Kidney (tissue), 14 donors: ENCODE data around the gene LMAN2L. TPM values are rescaled to one million over a fixed set of nuclear protein-coding genes. Genes with fewer than 3 reads are reported as not detected.

Experiments
- DNase-seq, 5 donors: peaks; one replicate each; pipeline ENCODE4 v3.0.0-alpha.2; 2013 to 2020
- FAIRE-seq: peaks from 2 replicates; lab custom pipeline; 2012; peaks lifted over from hg19 to GRCh38; lab: Jason Lieb, UNC
- H3K27ac ChIP-seq, 2 donors: one replicate each; pipeline ENCODE4 v1.7.0; 2013; ENCODE audit warnings: low read depth in 2 of 2, low read length in 2 of 2, inconsistent platforms in 1 of 2
- H3K27me3 ChIP-seq: one replicate; pipeline ENCODE4 v1.7.1; 2013; ENCODE audit warnings: low read length, inconsistent platforms; ENCODE audit not compliant: control insufficient read depth, insufficient read depth
- H3K36me3 ChIP-seq, 3 donors: one replicate each; pipeline versions ENCODE4 v1.7.0 to v1.7.1; 2013; ENCODE audit warnings: low read length in 3 of 3, control low read depth in 1 of 3, inconsistent platforms in 1 of 3; ENCODE audit not compliant: insufficient read depth in 3 of 3, control insufficient read depth in 2 of 3
- H3K4me1 ChIP-seq, 3 donors: one replicate each; pipeline versions ENCODE4 v1.7.0 to v1.7.1; 2013; ENCODE audit warnings: low read length in 3 of 3, inconsistent platforms in 1 of 3, low read depth in 1 of 3; ENCODE audit not compliant: control insufficient read depth in 2 of 3, insufficient read depth in 2 of 3
- H3K4me3 ChIP-seq, 3 donors: one replicate each; pipeline versions ENCODE4 v1.7.0 to v1.8.1; 2013; ENCODE audit warnings: low read length in 3 of 3, control low read depth in 1 of 3, inconsistent platforms in 1 of 3
- H3K9ac ChIP-seq, 3 donors: one replicate each; pipeline versions ENCODE4 v1.7.0 to v1.7.1; 2013; ENCODE audit warnings: low read length in 3 of 3, control low read depth in 1 of 3, inconsistent platforms in 1 of 3
- H3K9me3 ChIP-seq, 3 donors: one replicate each; pipeline versions ENCODE4 v1.7.0 to v1.7.1; 2013; ENCODE audit warnings: low read length in 3 of 3, control low read depth in 1 of 3, inconsistent platforms in 1 of 3; ENCODE audit not compliant: control insufficient read depth in 2 of 3, insufficient read depth in 1 of 3
- CTCF ChIP-seq: IDR thresholded peaks from 3 replicates; pipeline ENCODE4 v1.5.1; 2012; ENCODE audit warnings: mild to moderate bottlenecking, moderate library complexity, borderline replicate concordance; ENCODE audit not compliant: insufficient read depth; ENCODE audit errors: extremely low read depth
- intact Hi-C: fragments of 100-400 bp; cut with DNase I; formaldehyde crosslinking; loops from one replicate; pipeline ENCODE4 v1.11.1; 2022
- polyA plus RNA-seq: library from polyadenylated mRNA; stranded (reverse); fragments of 350-450 nt; fragmentation: Illumina TruSeq; extraction: RNeasy Lipid Tissue Mini Kit (QIAGEN cat#74804); gene quantifications from one replicate; pipeline ENCODE4 v1.2.3, GENCODE V29; 2014; ENCODE audit warnings: low read depth, low replicate concordance; ENCODE audit not compliant: insufficient read depth
- total RNA-seq: library from RNA; stranded (reverse); fragmentation: NEBNext Ultra II Directional; extraction: Animal tissue kit (Norgen Biotek cat#: 25700); gene quantifications from one replicate; pipeline ENCODE4 v1.2.1, GENCODE V29; 2021
- donor health status: control.
- donor health status: control.
- donor health status: control.
- donor health status: control.
- donor health status: control.
- donor health status: DM: yes; HTN: yes; CAD: no.
- donor health status: Normal renal cell carcinoma (clear cell type).

LMAN2L gene
- total and polyA plus RNA-seq, 2 donors from 2014 or later: 23.0 to 25.3 TPM

DNA sequence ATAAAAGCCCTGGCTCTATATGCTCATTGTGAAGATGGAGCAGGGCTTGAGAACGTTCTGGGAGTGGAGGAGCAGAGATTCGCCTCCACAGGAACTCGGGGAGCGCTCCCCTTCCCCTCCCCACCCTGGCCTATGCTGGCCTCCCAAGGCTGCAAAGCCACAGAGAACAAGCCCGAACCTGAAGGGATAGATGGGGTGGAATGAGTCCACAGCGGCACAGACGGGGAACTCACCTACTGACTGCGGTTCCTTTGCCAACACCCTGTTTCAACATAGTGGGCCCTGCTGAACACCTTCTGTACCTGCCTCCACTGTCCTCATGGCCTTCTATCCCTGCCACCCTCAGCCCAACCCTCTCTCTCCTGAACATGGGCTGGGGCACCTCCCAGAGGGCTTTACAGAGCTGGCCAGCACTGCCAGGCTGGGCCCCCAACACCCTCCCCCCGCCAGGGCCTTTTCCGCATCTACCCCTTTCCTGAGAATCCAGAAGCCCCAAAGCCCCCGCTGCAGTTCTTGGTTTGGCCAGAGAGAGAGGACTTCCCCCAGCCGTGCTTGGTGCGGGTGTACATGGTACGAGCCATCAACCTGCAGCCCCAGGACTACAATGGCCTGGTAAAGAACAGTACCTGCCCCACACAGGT, 41.5 kb downstream of the LMAN2L start:
- TF ChIP-seq CTCF: no peak
- Histone ChIP-seq H3K4me3 (no peak overlapping the region), H3K27me3 (no peaks in the 10 kb centered on the region), H3K27ac (no peak overlapping the region), H3K9ac (no peak overlapping the region), H3K4me1 (no peaks in the 10 kb centered on the region), H3K36me3 (no peaks in the 10 kb centered on the region), H3K9me3 (no peaks in the 10 kb centered on the region)
- FAIRE-seq (no peak), DNase-seq (no peak)
- intact Hi-C loops: no loop called here

DNA sequence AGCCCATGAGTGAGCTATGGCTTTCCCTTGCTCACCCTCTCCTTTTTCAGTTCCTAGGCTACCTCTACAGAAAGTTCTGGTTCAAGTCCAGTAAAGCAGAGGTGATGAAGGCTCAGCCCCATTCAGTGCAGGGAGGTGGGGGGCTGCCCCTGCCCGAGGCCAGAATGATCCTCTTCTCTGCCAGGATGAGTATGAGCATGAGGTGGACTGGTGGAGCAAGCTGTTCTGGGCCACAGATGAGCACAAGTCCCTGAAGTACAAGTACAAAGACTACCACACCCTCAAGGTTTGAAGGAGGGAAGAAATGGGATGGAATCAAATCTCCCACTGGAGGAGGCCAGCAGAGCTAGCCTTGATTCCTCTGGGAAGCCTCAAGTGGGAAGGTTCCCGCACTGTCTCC, 42.4 kb downstream of the LMAN2L start:
- TF ChIP-seq CTCF: no peak
- Histone ChIP-seq H3K36me3 (no peaks in the 10 kb centered on the region), H3K9ac (no peak overlapping the region), H3K4me1 (no peaks in the 10 kb centered on the region), H3K27ac (no peak overlapping the region), H3K4me3 (no peak overlapping the region), H3K27me3 (no peaks in the 10 kb centered on the region), H3K9me3 (no peaks in the 10 kb centered on the region)
- intact Hi-C loops: no loop called here
- no peak for FAIRE-seq
- no peak for DNase-seq

- no peaks in the 10 kb centered on the region for H3K9me3 ChIP-seq
- intact Hi-C loops: no loop called here
- TF ChIP-seq CTCF: no peak
- no peaks in the 10 kb centered on the region for H3K36me3 ChIP-seq
- FAIRE-seq: no peak
- no peak overlapping the region for H3K4me3 ChIP-seq
- H3K27me3 ChIP-seq: no peaks in the 10 kb centered on the region
- no peak overlapping the region for H3K9ac ChIP-seq
- H3K4me1 ChIP-seq: no peaks in the 10 kb centered on the region
- H3K27ac ChIP-seq: no peak overlapping the region
- no peak for DNase-seq
Observed at GRCh38 chr2:96695602-96696001, 44.3 kb downstream of the LMAN2L start.
